Thoracic aorta (tissue), 2 donors: ENCODE data around the gene RASA3. TPM values are rescaled to one million over a fixed set of nuclear protein-coding genes. Genes with fewer than 3 reads are reported as not detected.
"Not testable (repeated sequence)": the region's sequence is repeated elsewhere in the genome, so short reads cannot be mapped to it uniquely, and the experiment has no call there.

Experiments
- ATAC-seq: fragments of 150-250 bp; one replicate; pipeline ENCODE4 v1.8.0; 2017; ENCODE audit warnings: low read depth; ENCODE audit not compliant: insufficient number of reproducible peaks, low FRiP score
- DNase-seq: peaks from one replicate; pipeline ENCODE4 v3.0.0-alpha.2; 2020; ENCODE audit warnings: low spot score
- H3K27ac ChIP-seq, 2 donors: fragments of 200-600 bp; sonication (generic); 1 replicate in 1 of 2; 2 replicates in 1 of 2; pipeline ENCODE4 v1.5.1; 2016; ENCODE audit warnings: mild to moderate bottlenecking in 2 of 2, moderate library complexity in 2 of 2
- H3K27me3 ChIP-seq: fragments of 200-600 bp; sonication (generic); replicated peaks from 2 replicates; pipeline ENCODE4 v1.6.0; 2016; ENCODE audit warnings: mild to moderate bottlenecking; ENCODE audit not compliant: insufficient read depth
- H3K36me3 ChIP-seq: fragments of 200-600 bp; sonication (generic); one replicate; pipeline ENCODE4 v1.5.1; 2016
- H3K4me1 ChIP-seq, 2 donors: fragments of 200-600 bp; sonication (generic); 1 replicate in 1 of 2; 2 replicates in 1 of 2; pipeline versions ENCODE4 v1.5.1 to v1.6.0; 2016; ENCODE audit warnings: low read depth in 2 of 2, mild to moderate bottlenecking in 1 of 2; ENCODE audit not compliant: control insufficient read depth in 1 of 2
- H3K4me3 ChIP-seq: fragments of 200-600 bp; sonication (generic); 2 replicates; pipeline ENCODE4 v1.5.1; 2016; ENCODE audit warnings: mild to moderate bottlenecking
- H3K9me3 ChIP-seq: fragments of 200-600 bp; sonication (generic); 2 replicates; pipeline ENCODE4 v1.5.1; 2016
- total RNA-seq, 2 donors: library from RNA; depleted of rRNA; stranded (reverse); fragments of >200 nt; gene quantifications; one replicate each; pipeline versions ENCODE4 v1.1.0 to v1.2.3, GENCODE V29; 2016
- TF ChIP-seq, protein P1 (sequence below): fragments of 200-600 bp; sonication (generic); IDR thresholded peaks from one replicate; pipeline ENCODE4 v1.5.1; 2019; ENCODE audit warnings: antibody characterized with exemption

Gene RASA3
- total RNA-seq, 2 donors from 2014 or later: 38.9 to 48.6 TPM

DNA sequence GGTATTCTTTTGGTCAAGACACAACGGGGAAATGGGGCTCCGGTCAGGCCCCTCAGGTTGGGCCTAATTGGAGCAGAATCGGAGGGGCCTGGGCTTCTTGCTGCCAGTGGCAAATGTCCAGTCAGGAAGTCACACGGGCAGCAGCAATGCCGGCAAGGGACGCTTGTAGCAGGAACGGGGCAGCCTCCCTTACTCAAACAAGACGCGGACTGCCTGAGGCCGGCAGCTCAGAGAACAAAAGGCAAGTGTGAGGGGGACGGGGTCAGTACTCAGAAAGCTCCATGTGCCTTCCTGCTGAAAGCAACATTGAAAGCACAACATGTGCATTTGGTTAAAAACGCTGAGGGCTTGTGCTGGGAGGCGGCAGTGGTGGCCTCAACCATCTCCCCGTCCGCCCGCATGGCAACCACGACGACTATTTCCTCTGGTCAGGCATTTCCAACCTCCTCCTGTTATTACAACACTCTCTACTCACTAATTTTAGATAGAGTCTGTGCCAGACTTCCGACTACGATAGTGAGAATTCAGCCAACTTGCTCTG lies 20.5 kb upstream of the RASA3 start:
- H3K4me1 ChIP-seq: peaks cover 0 to 16% of the 10 kb centered on the region in 2 donors
- peak overlapping the region; percentile 2 for H3K4me3 ChIP-seq
- TF ChIP-seq, protein P1, sequence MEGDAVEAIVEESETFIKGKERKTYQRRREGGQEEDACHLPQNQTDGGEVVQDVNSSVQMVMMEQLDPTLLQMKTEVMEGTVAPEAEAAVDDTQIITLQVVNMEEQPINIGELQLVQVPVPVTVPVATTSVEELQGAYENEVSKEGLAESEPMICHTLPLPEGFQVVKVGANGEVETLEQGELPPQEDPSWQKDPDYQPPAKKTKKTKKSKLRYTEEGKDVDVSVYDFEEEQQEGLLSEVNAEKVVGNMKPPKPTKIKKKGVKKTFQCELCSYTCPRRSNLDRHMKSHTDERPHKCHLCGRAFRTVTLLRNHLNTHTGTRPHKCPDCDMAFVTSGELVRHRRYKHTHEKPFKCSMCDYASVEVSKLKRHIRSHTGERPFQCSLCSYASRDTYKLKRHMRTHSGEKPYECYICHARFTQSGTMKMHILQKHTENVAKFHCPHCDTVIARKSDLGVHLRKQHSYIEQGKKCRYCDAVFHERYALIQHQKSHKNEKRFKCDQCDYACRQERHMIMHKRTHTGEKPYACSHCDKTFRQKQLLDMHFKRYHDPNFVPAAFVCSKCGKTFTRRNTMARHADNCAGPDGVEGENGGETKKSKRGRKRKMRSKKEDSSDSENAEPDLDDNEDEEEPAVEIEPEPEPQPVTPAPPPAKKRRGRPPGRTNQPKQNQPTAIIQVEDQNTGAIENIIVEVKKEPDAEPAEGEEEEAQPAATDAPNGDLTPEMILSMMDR: no peak
- DNase-seq (no peak), ATAC-seq (peak; percentile 80)
- H3K27me3 ChIP-seq: no peaks in the 10 kb centered on the region
- H3K9me3 ChIP-seq: no peaks in the 10 kb centered on the region
- no peaks in the 10 kb centered on the region for H3K36me3 ChIP-seq
- H3K27ac ChIP-seq: peak overlapping the region; percentile 21 to 33

DNA sequence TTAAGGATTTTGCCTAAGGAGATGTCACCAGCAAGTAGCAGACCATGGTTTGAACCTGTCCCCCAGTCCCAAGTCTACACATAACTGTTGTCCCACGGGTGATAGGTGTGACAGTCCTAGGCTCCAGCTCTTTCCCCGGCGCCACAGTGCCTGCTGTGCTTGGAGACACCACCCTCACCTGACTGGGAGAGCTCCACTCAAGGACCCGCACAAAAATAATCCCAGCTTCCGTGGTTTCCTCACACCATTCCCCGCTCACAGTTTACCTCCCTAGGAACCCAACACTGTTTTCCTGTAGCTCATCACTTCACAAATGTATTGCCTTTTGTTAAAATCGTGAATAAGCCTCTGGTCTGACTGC lies 19.8 kb upstream of the RASA3 start:
- Histone ChIP-seq H3K9me3 (no peaks in the 10 kb centered on the region), H3K4me3 (no peak overlapping the region), H3K4me1 (peaks cover 0 to 16% of the 10 kb centered on the region in 2 donors), H3K27ac (no peak overlapping the region), H3K27me3 (no peaks in the 10 kb centered on the region), H3K36me3 (no peaks in the 10 kb centered on the region)
- ATAC-seq: no peak
- no peak for DNase-seq
- TF ChIP-seq, protein P1: no peak

DNA sequence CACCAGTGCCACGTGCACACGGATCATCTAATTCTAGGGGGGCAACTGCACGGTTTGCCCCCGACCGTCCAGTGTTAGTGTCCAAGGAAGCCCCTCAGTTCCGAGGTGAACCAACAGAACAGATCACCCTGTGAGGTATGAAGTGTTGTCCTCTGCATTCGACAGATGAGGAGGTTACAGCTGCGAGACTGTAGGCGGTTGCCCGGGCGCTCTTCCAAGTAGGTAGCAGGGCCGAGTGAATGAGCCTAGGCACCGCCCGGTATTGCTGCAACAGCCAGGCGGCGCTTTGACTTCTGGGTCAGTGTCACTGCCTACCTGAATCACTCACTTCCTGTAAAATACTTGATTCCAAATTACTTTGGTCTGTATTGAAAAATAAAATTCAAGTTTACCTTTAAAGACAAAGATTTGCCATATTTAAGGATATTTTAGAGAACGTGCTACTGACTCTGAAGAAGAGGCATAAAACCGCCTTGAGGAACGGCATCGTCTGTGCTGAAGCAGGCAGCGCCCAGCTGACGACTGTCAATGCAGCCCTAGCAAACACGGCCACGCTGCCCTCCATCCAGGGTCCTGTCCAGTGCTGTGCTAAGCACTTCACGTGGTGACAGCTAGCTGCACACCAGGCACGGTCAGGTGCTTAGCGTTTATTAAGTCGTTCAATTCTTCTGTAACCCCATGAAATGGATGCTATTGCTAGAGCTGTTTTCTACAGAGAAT lies 19.3 kb upstream of the RASA3 start:
- H3K27ac ChIP-seq: no peak overlapping the region
- no peaks in the 10 kb centered on the region for H3K27me3 ChIP-seq
- H3K36me3 ChIP-seq: no peaks in the 10 kb centered on the region
- no peak overlapping the region for H3K4me3 ChIP-seq
- DNase-seq: no peak
- H3K4me1 ChIP-seq: peaks cover 0 to 16% of the 10 kb centered on the region in 2 donors
- H3K9me3 ChIP-seq: no peaks in the 10 kb centered on the region
- TF ChIP-seq, protein P1: no peak
- no peak for ATAC-seq

DNA sequence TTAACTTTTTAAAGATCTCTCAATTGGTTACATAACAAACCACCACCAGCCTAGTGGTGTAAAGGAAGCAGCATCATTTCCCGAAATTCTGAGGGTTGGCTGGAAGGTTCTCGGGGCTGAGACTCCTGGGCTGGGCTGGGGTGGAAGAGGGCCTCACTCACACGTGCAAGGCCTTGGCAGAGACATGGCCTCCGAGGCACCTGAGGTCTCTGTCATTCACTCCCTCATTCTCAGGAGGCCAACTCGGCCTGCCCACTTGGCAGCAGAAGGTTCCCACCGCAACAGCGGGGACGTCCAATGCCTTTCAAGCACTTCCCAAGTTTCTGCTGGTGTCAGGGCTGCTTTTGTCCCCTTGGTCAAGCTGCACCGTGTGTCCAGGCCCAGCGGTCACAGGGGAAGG lies 18.6 kb upstream of the RASA3 start:
- Histone ChIP-seq H3K4me3 (no peak overlapping the region), H3K9me3 (no peaks in the 10 kb centered on the region), H3K4me1 (peaks cover 0 to 16% of the 10 kb centered on the region in 2 donors), H3K36me3 (no peaks in the 10 kb centered on the region), H3K27ac (no peak overlapping the region), H3K27me3 (no peaks in the 10 kb centered on the region)
- DNase-seq (no peak), ATAC-seq (no peak)
- TF ChIP-seq, protein P1: no peak

DNA sequence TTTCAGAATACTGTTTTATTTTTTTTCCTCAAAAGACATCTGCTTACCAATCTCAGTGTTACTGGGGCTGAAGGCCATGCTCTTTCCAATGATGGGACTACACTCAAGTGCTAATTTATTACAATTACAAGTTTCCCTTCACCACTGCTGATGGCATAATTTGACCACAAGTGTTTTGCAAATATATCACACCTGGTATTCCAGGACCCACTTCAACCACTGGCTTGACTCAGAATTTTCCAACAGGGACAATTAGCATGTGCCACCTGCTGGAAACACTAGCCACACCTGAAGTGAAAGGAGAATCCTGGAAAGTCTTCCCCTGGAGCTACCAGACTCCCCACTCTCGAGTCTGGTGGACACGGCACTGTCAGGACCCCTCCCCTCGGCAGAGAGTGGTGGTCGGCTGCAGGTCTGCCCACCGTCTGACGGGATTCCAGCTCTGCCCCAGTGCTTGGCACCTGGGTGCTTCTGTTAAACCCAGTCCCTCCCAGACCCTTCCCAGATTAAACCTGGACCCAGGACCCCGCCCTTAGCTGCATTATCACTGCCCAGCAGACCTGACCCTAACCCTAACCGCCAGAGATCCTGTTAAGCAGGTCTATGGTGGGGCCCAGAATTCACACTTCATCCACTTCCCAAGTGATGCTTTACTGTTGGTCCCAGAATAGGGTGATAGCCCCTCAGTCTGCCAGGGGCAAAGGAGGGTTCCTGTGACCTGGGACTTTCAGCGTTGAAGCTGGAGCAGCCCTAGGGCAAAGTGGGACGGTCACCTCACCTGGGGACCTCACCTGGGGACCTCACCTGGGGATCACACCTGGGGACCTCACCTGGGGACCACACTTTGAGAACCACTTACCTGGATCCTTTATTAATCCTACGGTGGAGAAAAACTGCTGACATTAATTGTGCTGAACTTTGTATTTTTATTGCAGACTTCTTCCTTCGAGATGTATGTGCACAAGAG lies 17.6 kb upstream of the RASA3 start:
- Histone ChIP-seq H3K27ac (no peak overlapping the region), H3K36me3 (no peaks in the 10 kb centered on the region), H3K4me1 (peaks cover 0 to 16% of the 10 kb centered on the region in 2 donors), H3K27me3 (no peaks in the 10 kb centered on the region), H3K9me3 (no peaks in the 10 kb centered on the region), H3K4me3 (no peak overlapping the region)
- TF ChIP-seq, protein P1: no peak
- ATAC-seq: no peak
- DNase-seq: no peak

DNA sequence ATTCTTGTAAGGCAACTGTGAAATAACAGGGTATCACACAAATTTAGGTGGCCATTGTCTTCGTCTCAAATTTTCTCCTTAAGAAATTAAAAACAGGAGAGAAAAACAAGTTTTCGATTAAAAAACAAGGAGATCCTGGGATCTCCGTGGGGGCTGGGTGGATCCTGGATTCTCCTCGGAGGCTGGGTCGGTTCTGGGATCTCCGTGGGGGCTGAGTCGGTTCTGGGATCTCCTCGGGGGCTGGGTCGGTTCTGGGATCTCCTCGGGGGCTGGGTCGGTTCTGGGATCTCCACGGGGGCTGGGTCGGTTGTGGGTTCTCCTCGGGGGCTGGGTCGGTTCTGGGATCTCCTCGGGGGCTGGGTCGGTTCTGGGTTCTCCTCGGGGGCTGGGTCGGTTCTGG lies 16.5 kb upstream of the RASA3 start:
- not testable (repeated sequence) for H3K4me3 ChIP-seq, H3K27me3 ChIP-seq, H3K27ac ChIP-seq, ATAC-seq, DNase-seq, H3K36me3 ChIP-seq, H3K9me3 ChIP-seq
- peaks cover 0 to 11% of the 10 kb centered on the region in 2 donors for H3K4me1 ChIP-seq
